Amniotic stem cell (primary cell): ENCODE data around the gene AP3M1.
"Not testable (repeated sequence)": the region's sequence is repeated elsewhere in the genome, so short reads cannot be mapped to it uniquely, and the experiment has no call there.

Experiments used
- DNase-seq: peaks from one replicate; lab custom pipeline; 2025; lab: John Stamatoyannopoulos, UW

AP3M1 gene

DNA sequence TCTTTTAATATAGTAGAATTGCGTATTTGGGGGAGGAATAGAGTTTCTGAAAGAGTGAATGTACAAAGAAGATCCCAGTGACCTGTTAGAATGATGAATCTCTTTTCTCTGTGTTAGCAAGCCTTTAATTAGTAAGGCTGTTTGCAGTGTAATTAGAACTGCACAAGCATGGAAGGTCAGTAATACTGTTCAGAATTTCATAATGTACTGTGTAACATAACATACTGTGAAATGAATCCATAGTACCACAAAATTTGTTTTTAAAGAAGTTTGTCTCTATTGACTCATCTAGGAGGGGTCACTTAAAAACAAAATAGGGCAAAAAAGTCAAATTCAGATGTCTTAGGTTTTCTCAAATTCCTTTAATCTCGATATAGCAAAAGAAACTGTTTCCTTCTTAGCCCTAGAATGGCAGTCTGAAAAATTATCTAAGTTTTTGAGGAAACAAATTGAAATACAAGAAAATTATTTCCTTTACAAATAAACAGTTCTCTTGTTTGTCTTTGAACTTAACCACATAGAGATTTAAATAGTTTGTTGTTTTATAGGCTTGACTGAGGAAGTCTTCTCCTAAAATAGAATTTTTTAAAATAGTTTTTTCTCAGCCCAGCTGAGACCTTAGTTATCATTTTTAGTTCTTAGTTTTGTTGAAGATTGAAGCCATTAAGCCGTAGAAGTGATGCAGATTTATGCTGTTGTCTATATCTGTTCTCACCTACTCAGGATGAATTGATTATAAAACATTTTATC, 12.9 kb upstream of the AP3M1 start:
- no peak for DNase-seq

DNA sequence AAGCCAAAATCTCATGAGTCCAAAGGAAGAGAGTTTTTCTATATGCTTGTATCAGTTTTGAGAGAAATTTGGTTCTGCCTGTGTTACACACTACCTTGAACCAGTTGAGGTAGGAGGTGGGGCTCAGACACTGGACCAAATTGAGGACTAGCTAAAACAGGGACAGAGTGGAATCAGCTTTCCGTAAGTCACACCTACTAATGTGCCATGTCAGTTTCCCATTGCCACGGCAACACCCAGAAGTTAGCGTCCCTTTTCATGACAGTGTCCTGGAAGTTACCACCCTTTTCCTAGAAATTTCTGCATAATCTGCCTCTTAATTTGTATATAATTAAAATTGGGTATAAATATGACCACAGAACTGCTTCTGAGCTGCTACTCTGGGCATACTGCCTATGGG, 9.4 kb upstream of the AP3M1 start:
- DNase-seq = no peak

DNA sequence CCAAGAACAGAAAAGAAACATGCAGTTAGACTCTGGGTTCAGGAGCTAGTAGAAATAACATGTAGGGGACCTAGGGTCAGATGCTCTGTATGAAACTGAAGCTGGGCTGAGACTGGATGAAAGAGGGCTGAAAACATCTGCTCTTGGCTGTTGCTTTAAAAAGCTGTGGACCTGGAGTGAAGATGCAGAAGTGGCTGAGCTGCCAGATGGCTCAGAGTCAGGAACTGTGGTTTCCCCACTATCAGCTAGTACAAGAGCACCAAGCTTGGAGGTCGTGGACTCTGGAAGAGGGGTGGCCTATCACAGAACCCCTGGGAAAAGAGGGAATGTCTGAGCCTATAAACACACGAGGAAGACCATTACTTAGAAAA, 6.3 kb upstream of the AP3M1 start:
- DNase-seq = no peak

DNA sequence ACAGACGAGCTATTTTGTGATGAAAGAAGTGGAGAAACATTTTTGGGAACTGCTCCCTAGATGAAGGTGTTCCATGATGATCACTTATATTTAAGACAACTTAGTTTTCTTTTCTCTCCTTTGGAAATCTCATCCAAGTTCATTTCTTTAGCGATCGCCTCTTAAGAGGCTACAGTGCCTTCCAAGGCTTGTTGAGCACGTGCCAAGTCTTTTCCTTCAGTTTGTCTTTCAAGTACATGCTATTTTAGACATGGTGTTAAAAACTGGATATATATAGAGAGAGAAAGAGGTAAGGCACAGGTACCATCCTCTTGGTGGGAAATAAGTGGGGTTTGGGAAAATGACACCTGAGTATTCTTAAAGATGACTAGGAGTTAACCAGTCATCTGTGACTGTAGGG, 3.0 kb upstream of the AP3M1 start:
- DNase-seq = no peak

DNA sequence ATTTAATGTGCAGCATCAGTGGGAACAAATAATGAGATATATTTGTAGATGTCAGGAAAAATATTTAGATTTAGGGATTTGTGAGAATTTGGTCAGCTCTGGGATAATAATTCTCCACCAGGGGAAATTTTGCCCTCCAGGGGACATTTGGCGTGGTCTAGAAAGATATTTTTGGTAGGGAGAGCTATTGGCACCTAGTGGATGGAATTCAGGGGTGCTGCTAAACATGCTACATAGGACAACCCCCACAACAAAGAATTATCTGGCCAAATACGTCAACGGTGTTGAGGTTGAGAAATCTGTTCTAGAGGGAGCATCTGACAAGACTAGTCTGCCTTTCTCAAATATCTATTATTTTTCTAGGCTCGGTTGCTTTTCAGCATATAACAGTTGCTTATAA, 2.5 kb upstream of the AP3M1 start:
- DNase-seq = no peak

DNA sequence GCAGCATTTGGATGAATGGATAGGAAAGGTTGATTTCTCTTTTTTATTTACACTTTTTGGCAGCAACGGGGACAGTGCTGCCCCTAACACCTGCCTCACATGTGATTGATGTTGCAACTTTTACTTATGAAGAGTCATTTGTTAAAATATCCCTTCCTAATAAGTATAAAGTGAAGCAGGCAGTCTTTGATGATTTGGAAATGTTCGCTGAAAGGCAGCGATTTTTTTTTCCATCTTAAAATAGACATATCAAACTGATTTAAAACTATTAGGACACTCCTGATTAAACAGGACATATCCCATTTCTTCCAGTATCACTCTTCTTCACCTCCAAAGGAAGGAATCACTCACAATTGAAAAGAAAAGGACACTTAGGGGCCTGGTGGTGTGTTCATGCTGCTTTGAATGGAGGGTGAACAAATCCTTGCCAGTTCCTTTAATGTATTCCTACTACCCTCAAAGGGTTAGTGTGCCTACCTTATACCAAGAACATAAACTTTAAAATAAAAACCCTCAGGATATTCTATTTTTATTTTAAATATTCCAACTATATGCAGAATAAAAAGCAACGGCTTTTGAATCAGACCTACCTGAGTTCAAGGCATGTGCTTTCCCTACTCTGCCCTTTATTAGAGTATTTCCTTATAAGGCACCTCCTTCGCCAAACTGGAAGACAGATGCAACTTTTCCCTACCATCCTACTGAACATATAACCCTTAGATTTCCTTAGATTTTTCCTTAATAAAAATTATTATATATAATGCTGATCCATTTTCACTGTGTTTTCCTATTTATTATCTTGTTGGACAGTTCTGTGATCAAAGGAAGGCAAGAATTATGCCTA, 1.5 kb upstream of the AP3M1 start:
- DNase-seq = no peak

DNA sequence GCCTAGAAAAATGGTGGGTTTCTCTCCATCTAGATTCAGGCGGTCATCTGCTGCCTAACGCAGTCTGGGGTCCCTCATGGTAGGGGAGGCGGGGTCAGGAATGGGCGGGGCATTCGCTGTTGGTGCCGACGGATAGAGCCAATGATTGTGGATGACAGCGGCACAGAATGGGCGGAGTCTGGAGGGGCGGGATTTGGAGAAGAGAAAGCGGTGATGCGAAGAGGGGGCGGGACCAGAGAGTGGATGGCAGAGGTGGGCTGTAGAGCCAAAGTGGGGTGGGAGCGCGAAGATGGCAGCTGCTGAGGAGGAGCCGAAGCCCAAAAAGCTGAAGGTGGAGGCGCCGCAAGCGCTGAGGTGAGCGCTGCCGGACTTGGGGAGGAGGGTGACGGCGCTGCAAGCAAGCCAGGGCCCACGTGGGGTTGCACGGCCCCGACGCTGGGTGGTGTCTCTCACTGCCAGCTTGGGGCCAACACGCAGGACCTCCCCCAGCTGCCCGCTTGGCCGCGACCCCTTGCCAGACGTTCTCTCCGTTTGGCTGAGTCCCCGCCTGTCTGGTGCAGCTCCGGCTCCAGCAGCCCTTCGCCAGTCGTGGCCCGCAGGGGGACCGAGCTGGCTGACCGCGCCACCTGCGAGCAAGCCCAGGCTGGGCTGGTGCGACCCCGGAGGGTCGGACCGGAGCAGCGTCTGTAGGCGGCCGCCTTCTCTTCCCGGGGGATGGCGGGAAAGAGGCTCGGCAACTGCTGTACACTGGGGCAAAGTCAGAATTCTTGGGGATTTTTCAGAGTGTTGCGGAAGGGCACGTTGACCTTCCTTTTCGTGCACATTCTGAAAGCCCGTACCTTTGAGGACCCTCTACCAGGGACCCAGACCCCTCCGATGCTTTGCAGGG, 606 bp upstream of the AP3M1 start, which contains the start of gene ADK:
Gene ADK, plus strand, starts transcription at position 232 of the 889 bp plus-strand sequence. Its CDS starts 58 bp downstream, at position 290.
- peak; percentile 95 for DNase-seq

DNA sequence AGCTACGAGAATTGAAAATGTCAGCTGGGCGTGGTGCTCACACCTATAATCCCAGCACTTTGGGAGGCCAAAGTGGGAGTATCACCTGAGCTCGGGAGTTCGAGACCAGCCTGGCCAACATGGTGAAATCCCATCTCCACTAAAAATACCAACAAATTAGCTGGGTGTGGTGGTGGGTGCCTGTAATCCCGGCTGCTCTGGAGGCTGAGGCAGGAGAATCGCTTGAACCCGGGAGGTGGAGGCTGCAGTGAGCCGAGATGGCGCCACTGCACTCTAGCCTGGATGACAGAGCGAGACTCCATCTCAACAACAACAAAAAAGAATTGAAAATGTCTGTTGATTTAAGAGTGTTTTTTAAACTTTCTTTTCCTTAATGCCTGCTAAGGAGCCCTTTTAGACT, 3.6 kb downstream of the AP3M1 start:
- not testable (repeated sequence) for DNase-seq

DNA sequence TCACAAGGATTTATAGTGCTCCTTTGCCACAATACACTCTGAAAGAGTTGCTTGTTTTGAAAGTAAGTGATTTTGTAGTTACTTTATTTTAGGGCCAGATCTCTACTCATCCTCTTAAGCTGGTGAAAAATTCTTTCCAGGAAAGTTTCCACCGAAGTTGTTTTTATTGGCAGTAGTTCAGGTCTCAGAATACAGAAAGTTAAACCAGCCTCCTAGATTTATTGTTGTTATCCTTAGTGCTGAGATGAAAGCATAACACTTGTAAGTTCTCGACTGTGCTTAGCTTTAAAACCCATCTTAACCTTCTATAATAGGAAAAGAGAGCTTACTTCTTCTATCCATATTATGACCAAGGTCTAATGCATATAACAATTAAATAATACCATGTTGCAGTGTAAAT, 5.5 kb downstream of the AP3M1 start:
- peak; percentile 49 for DNase-seq

DNA sequence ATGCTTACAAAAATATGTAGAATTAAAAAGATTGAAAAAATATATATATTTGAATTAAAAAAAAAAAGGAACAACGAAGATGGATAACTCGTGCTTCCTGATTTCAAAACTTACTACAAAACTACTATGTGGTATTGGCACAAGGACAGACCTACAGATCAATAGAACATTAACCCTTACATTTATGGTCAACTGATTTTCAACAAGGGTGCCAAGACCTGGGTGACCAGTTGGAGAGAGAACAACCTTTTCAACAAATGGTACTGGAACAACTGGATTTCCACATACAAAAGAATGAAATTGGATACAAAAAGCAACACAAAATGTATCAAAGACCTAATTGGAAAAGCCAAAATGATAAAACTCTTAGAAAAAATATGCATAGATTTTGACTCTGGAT, 10.1 kb downstream of the AP3M1 start:
- DNase-seq = no peak

DNA sequence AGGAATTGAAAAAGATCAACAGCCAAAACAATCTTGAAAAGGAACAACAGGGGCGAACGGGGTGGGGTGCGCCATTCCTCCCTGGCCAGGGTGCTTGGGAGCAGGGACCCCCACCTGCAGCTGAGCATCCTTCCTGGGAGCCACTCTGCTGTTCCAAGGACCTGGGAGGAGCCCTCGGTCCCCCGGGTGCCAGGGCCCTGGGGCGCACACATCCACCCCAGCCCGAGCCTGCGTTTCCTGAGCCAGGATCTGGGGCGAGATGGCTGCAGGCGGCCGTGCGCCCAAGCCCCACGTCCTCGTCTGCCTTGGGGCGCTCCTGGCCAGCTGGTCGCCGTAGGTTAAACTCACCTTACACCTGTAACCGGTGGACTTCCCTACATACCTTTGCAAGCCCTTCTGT, 10.6 kb downstream of the AP3M1 start:
- no peak for DNase-seq

DNA sequence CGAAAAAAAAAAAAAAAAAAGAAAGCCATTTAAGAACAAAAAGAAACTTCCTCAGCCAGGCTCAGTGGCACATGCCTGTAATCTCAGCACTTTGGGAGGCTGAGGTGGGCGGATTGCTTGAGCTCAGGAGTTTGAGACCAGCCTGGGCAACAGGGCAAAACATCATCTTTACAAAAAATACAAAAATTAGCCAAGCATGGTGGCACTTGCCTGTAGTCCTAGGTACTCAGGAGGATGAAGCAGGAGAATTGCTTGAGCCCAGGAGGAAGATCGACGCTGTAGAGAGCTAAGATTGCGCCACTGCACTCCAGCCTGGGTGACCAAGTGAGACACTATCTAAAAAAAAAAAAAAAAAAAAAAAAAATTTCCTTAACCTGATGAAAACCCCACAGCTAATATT, 12.0 kb downstream of the AP3M1 start:
- not testable (repeated sequence) for DNase-seq

DNA sequence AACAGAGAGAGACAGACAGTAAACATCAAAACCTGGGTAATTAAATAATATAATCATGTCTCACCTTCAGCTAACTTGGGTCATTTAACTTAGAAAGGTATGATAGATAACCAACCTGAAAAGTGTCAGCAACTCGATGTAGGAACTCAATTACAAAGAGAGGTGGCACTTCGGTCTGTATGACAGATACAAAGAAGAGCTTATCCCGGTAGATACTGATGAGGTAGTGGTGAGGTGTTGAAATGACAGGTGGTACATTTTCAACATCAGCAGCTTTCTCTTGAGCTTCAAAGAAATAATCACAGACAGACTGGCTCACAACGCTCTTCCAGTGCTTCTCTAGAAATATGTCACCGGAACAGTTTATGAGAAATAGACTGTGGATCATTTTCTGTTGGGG, 12.6 kb downstream of the AP3M1 start:
- no peak for DNase-seq

DNA sequence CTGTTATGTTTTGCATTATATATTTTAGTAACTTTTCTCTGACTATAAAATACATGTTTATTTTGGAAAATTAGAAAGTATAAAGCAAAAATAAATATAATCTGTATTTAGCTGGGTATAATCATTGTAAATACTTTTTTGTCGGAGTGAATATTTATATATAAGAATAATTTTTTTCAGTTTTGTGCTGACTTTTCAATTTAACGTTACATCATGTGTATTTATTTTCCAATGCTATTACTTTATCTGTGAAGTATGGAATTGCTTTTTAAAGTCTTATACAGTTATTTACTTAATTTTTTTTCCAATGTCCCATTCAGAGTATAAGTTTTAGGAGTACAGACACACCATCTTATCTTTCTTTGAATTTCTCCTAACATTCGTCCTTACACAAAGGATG, 15.2 kb downstream of the AP3M1 start:
- DNase-seq = no peak

DNA sequence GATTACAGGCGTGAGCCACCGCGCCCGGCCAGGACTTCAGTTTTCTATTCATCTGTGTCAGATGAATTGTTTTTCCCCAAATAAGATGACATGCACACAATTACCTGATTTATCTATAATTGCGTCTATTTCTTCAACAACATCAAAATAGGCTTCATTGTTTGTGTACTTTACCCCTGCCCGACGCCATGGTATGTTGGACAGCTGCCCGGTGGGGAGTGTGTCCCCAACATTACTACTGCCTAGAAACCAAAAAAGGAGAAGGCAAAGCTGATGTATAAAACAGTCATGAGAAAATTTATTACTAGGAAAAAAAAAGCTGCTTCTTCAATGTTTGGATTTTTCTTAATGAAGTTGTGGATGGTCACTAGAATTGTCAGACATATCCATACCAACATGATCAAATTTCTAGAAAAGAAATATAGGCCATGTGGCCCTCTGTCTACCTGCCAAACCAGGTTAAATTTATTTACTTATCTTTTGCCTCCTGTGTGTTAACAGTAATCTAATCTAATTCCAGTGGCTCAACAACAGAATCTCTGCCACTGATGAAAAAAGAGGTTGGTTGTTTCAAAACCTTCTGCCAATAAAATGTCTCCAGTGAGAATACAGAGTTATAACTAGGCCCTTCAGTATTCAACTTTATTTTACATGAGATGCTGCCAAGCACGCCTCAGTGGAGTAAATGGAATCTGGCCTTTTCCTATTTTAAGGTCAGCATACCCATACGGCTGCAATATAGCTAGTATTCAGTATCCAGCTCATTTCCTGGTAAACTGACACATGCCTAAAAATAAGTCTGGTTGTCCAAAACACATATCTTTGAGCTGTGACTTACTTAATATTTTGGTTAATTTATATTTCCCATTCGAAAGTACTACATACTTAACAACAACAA, 16.5 kb downstream of the AP3M1 start:
- DNase-seq = no peak

DNA sequence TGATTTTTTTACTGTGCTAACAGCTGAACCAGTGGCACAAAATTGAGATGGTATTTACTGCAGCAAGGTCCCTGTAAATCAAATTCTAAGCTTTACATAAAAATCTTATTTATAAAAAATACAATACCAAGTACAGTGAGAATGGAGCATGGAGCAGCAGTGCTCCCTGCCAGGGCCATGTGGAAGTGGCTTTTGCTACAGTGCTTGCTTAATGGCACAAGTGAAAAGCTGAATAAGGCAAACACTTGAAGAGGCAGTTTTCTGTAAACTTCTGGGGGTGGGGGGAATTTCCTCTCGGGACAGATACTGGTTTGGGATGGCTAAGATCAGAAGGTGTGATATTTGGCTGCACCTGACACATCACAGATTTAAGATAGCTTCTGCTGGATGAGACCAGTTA, 27.5 kb downstream of the AP3M1 start:
- DNase-seq = no peak

DNA sequence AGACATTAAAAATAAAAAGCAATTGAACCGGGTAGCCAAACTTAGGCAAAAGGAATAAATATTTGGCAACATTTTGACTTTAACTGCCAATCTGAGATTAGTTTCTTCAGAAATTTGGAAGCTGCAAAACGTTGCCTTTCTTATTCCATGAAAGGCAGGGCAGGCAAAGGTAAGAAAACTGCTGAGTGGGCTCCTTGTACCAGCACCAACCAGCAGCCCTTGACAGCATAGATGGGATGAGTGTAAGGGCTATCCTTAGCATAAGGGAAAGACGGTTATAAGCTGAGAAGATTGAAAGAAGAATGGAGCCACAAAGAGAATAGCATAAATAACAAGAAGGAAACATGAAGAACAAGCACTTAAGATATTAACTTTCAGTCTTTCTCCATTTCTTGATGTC, 28.6 kb downstream of the AP3M1 start:
- DNase-seq = no peak

DNA sequence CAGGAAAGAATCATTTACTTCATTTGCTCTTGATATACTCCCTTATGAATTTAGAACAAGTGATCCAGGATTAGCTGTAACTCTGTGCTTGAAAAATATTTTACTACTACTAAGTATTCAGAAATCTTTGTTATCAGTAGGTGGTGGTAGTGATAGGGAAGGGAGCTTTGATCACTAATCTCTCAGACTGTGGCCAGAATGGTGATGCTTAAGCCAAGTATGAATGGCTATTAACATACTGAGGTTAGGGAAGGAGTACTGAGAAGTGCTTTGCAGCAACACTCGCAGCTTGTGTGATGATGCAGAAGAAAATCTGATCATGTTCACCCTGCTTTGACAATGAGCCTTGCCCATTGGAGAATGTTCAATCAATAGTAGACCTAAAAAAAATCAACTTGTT, 29.3 kb downstream of the AP3M1 start:
- no peak for DNase-seq

DNA sequence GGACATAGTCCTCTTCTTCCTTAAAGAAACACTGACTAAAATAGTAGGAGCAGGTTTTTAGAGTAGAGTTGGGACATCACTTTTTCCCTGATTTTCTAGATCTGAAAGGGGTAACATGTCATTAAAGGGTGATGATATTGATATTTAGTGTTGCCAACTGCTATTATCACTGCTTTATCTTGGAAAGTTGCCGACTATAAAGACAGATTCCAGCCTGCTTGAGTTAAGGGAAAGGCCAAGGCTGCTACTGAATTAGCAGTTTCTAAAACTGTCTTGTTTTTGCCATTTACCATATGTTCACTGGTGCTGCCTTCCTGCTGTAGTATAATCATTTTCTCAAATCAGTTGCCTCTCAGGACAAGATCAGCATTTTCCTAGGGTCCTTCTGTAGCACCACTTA, 29.7 kb downstream of the AP3M1 start:
- no peak for DNase-seq

DNA sequence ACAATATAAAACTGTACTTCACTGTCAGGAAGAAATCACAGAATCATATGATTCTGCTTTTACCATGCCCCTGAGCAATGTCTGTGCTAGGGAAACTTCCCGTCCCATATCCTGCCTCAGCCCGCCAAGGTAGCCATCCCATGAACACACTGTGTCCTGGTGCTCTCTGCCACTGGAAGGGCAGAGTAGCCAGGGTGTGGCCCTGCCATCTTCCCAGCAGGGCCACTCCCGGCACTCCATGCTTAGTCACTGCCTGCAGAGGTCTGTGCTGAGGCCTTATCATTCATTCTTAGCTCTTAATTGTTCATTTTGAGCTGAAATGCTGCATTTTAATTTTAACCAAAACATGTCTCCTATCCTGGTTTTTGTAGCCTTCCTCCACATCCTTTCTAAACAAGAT, 31.8 kb downstream of the AP3M1 start:
- DNase-seq = no peak

DNA sequence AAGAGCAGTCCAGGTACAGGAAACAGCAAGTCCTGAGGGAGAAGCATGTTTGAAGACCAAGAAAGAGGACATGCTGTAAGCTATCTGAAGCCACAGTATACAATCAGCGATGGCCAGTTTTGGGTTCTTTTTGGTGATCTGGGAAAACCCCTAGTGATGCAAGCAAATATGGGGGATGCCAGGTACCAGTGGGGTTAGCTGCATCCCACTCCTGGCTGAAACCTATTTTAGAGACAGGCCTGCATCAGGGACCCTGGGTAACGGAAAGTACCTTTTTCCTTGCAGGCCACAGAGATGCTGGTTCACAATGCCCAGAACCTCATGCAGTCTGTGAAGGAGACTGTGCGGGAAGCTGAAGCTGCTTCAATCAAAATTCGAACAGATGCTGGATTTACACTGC, 32.9 kb downstream of the AP3M1 start:
- DNase-seq = no peak
